Kidney tubule cell (primary cell): ENCODE results near the gene XIRP2.
A peak's percentile ranks its signal among the peaks of the same experiment; 100 is the strongest.

Experiments used
- DNase-seq: peaks from one replicate; pipeline ENCODE4 v3.0.0-alpha.2; 2018; ENCODE audit warnings: low spot score

Gene XIRP2

GRCh38 chr2:167135706-167136105 lies 247.4 kb downstream of the XIRP2 start:
- no peak for DNase-seq

DNA sequence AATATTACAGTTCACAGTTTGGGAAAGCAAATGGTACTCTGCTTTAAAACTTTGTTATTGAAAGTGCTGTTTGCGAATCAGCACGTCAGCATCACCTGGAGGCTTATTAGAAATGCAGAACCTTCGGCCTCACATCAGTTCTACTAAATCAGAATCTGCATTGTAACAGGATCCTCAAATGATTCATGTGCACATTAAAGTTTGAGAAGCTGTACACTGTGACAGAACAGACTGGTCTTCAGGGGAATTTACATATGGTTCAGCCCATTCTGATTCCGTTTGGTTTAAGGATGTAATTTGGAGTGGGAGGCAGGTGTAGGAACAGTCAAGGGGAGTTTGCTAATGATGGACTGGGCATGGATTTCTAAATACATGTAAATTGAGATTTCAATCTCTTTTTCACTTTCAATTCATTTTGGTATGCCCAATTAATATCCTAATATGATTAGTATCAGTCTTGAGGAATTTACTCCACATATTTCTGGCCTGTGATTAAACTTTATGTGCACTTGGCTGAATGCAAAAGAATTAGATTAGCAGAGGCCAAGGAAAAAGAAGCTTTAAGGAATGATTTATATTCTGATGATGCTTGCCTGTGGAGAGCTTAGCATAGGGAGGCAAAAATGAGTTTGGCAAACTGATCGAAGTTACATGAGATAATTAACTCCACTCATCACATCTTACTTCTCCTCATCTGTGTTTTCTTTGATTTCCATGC lies 248.8 kb downstream of the XIRP2 start:
- DNase-seq = peak; percentile 3

DNA sequence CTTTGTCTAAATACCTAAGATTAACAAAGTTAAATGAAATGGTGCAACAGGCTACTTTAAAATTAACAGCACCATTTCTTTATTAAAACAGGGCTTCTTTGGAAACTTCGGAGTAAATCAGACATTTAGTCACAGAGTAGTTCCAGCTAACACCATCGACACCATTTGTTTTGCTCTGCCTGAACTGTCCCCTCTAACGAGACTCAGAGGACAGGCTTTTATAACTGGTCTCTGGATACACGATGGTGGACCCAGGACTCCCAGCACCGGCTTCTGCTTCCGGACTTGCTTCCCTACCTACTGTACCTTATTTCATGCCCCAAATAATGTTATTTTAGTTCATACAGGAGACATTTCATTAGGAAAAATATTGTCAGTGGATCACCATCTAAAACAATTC lies 252.1 kb downstream of the XIRP2 start:
- DNase-seq = no peak

DNA sequence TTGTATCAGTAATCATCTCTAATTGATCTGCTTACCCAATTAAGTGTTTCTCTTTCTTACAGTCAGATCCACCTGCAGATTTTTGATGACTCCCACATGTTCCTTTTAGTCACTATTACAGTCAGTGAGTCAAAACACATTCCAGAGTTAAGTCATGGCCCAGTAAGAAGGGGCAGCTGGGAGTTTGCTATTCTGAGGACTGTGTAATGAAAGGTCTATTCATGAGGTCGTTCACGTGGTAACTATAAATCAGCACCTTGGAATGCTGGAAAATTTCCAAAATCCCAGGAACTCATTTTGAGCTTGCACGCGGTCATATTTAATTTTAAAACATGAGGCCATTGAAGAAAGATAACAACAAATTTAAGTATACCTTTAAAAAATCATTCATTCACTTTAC lies 252.5 kb downstream of the XIRP2 start:
- DNase-seq = peak; percentile 99

- no peak for DNase-seq
Observed at GRCh38 chr2:167142554-167142953, 254.3 kb downstream of the XIRP2 start.

DNA sequence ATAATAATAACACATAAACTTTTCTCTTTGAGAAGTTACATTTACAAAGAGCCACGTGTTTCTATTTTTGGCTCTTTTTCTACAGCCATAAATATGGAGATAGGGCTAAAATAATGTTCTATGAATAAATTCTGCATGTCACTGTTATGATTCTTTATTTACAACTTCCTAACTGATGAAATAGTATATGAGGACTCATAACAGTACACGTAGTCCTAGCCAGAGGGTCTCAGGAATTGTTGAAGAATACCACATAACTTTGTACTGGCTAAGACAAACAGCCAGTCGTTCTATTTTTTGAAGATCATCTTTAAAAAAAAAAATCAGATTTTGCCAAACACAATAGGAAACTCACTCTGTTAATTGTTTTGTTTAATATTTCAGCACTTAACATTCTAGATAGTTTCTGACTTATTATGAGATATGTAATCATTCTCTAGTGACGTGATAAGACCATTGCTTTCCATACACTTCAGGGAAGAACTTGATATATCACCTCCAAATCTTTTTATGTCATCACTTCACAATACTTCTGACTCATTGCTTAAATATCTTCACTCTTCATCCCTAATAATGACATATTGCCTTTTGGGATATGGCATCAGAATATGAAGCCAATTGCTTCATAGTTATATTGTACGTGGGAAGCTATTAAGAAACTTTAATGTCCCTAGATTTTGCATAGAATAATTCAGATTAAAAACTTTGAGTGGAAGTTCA lies 256.1 kb downstream of the XIRP2 start:
- DNase-seq = peak; percentile 13

- DNase-seq = peak; percentile 26
Observed at GRCh38 chr2:167147271-167147941, 259.1 kb downstream of the XIRP2 start.

- DNase-seq = no peak
Observed at GRCh38 chr2:167151894-167152293, 263.6 kb downstream of the XIRP2 start.

GRCh38 chr2:167157523-167157922 lies 269.2 kb downstream of the XIRP2 start:
- no peak for DNase-seq

GRCh38 chr2:167177196-167177595 lies 288.9 kb downstream of the XIRP2 start:
- DNase-seq = no peak

- DNase-seq = peak; percentile 54
Observed at GRCh38 chr2:167181134-167181533, 292.9 kb downstream of the XIRP2 start.

DNA sequence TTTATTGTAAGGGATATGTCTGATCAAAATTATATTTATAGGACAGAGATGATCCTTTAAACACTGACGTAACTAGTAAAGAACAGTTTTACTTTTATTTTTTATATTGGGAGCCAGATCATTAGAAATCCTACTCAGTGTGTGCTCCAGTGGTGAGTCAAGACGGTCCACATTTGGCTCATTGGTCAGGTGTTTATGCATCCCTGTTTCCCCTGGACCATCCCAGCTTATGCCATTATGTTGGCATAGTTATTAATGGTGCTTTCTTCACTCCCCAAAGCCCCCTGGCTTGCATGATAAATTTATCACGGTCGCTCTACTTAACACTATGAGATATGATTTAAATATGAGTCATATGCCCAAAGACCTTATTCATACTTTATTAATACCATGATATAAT lies 293.4 kb downstream of the XIRP2 start:
- DNase-seq = no peak

GRCh38 chr2:167182403-167182802 lies 294.1 kb downstream of the XIRP2 start:
- DNase-seq = no peak

DNA sequence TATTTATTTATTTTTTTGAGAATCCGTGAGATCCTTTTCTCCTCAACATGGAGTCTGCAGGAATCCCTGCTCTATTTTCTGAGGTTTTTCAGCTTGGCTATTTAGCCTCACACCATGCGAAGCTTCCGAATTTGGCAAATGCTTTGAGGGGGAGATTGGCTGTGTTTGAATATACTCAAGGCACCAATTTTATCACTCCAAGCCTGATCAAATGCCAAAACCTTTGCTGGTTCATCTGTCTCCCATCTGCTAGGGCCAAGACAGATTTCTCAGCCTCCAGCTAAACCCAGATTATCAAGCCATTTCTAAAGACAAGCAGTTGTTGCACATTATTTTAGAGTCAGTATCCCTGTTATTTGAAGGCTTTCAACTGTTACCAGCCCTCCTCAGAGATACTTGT lies 295.7 kb downstream of the XIRP2 start:
- no peak for DNase-seq

GRCh38 chr2:167186465-167186864 lies 298.2 kb downstream of the XIRP2 start:
- DNase-seq = no peak

- DNase-seq = no peak
Observed at GRCh38 chr2:167187049-167187727, 298.9 kb downstream of the XIRP2 start.

DNA sequence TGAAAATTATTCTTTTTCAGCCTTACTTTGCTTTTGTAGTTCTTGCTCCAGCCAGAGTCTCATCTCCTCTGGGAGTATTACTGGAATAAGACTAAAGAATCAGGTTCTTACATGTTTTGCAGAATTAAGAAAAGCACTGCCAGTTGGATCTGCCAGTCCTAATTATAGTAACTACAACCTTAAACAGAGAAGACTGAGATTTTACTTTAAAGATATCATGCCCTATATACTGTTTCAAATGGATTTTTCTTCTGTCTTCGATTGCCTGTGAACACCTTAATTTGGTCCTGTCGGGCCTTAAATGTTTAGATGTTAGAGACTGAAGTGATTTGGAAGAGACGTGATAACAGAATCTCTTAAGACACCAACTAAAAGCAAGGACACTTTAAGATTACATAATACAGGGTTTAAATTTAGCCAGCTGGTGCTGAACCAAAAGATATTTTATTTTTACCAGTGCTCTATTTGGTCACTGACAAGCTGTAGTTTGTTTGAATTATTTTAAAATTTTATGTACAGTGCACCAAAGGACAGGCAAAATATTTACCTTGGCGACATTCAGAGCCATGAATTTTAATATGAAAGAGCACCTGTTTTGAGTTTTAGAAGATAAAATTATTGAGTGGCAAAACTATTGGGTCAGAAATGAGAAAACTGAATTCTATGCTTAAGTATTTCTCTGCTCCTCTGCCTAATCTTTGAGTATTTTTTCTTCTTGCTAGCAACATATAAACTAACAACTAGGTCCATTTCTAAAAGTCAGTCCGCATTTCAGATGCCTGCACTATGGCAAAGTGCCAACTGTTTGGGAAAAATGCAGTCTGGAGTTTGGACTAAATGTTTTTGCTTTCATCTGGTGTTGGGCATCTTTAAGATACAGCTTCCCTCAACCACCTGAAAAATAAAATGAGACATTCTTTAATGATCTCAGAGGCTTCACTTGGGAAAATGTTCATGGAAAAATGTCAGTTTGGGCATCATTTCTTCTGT lies 300.0 kb downstream of the XIRP2 start:
- no peak for DNase-seq

- peak; percentile 78 for DNase-seq
Observed at GRCh38 chr2:167190053-167190452, 301.8 kb downstream of the XIRP2 start.

DNA sequence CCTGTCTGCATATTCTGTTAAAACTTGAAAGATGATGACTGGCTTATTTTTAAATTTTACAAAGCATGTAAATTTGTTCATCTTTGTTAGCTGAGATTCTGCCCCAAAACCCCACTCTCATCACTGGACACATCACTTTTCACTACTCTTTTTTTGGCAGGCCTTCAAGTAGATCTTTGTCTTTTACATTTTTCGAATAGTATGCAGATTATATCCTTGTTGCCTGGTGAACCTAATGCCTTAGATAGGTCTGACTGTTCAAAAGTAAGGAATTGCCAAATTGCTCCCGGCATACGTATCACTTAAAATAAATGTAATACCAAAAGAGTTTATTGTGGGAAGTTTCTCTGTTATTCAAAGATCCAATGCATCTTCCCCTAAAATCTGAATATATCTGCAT lies 303.3 kb downstream of the XIRP2 start:
- no peak for DNase-seq

- peak; percentile 72 for DNase-seq
Observed at GRCh38 chr2:167192833-167193232, 304.6 kb downstream of the XIRP2 start.
